Mucosa of stomach (tissue), 1 donor: ENCODE measurements around the gene SLC45A3.
A peak's percentile ranks its signal among the peaks of the same experiment; 100 is the strongest.

Source experiments
- H3K27me3 ChIP-seq: one replicate; pipeline ENCODE4 v1.7.0; 2013; ENCODE audit warnings: mild to moderate bottlenecking, low read length; ENCODE audit not compliant: control insufficient read depth, insufficient read depth
- H3K36me3 ChIP-seq: one replicate; pipeline ENCODE4 v1.7.0; 2013; ENCODE audit warnings: low read length; ENCODE audit not compliant: control insufficient read depth, insufficient read depth
- H3K4me1 ChIP-seq: one replicate; pipeline ENCODE4 v1.7.0; 2013; ENCODE audit warnings: mild to moderate bottlenecking, low read length; ENCODE audit not compliant: control insufficient read depth, insufficient read depth
- H3K4me3 ChIP-seq: one replicate; pipeline ENCODE4 v1.7.0; 2013; ENCODE audit warnings: low read length
- H3K9ac ChIP-seq: one replicate; pipeline ENCODE4 v1.7.0; 2013; ENCODE audit warnings: mild to moderate bottlenecking, low read length, moderate library complexity
- H3K9me3 ChIP-seq: one replicate; pipeline ENCODE4 v1.7.0; 2013; ENCODE audit warnings: mild to moderate bottlenecking, low read length, moderate library complexity; ENCODE audit not compliant: control insufficient read depth
- donor health status: Pancreatic carcinoma.

SLC45A3 gene

GRCh38 chr1:205662791-205663190 is 17.5 kb downstream of the SLC45A3 start:
- Histone ChIP-seq H3K9ac (peak overlapping the region; percentile 69), H3K4me1 (peaks cover 82% of the 10 kb centered on the region), H3K4me3 (peak overlapping the region; percentile 23), H3K9me3 (no peaks in the 10 kb centered on the region), H3K36me3 (peaks cover 13% of the 10 kb centered on the region), H3K27me3 (no peaks in the 10 kb centered on the region)

- peaks cover 80% of the 10 kb centered on the region for H3K4me1 ChIP-seq
- H3K4me3 ChIP-seq: peak overlapping the region; percentile 23
- H3K27me3 ChIP-seq: no peaks in the 10 kb centered on the region
- peaks cover 13% of the 10 kb centered on the region for H3K36me3 ChIP-seq
- no peaks in the 10 kb centered on the region for H3K9me3 ChIP-seq
- peak overlapping the region; percentile 69 for H3K9ac ChIP-seq
Measured at GRCh38 chr1:205662135-205662738, 18.1 kb downstream of the SLC45A3 start.

DNA sequence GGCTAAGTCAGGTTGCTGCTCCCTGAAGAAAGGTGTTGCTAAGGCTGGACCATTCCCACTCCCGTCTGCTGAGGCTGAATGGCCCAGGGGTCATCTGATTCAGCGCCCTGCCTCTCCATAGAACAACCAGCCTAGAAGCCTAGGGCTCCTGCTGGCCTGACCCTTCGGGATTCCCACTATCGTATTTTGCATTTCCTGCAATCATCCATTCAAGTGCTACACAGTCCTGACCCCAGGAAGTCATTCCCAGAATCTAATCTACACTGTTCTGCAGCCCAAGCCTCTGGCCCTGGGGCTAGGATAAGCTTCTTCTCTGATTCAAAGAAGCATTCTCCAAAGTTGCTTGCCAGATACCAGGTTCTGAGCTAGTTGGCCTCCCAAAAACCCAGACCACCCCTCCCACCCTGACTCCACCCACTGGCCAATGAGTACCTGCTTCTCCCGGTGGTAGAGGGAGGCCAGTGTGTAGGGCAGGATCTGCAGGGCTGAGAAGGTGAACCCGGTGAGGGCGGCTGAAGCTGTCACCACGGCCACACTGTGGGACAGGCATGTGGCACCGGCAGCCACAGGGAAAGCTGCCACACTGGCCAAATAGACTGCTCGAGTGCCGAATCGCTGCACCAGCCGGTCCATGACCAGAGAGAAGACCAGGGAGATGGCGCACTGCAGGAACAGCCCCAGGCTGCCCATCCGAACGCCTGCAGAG is 18.7 kb downstream of the SLC45A3 start:
- H3K36me3 ChIP-seq: peaks cover 13% of the 10 kb centered on the region
- H3K4me1 ChIP-seq: peaks cover 79% of the 10 kb centered on the region
- H3K27me3 ChIP-seq: no peaks in the 10 kb centered on the region
- H3K4me3 ChIP-seq: peak overlapping the region; percentile 23
- H3K9me3 ChIP-seq: no peaks in the 10 kb centered on the region
- peak overlapping the region; percentile 69 for H3K9ac ChIP-seq

DNA sequence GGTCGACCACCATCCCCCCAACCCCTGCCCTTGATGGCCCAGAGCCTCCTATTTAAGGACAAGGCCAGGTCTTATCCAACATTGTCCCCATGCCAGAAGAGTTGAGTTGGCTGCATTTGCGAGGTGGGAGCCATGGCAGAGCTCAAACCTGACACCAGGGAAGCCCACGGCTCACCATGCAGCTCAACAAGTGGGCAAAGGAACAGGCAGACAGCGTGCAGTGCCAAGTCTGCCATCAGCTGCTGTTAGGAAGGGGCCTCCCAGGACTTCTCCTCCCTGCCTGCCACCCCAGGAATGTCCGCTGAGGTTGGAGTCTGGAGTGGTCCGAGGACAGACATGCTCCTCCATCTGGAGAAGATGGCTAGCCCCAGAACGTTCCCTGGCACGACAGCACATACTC is 19.9 kb downstream of the SLC45A3 start:
- no peak overlapping the region for H3K9ac ChIP-seq
- no peaks in the 10 kb centered on the region for H3K27me3 ChIP-seq
- H3K9me3 ChIP-seq: no peaks in the 10 kb centered on the region
- H3K4me3 ChIP-seq: no peak overlapping the region
- H3K4me1 ChIP-seq: peaks cover 67% of the 10 kb centered on the region
- H3K36me3 ChIP-seq: peaks cover 13% of the 10 kb centered on the region

GRCh38 chr1:205658943-205659581 is 21.2 kb downstream of the SLC45A3 start:
- Histone ChIP-seq H3K36me3 (peaks cover 13% of the 10 kb centered on the region), H3K4me1 (peaks cover 54% of the 10 kb centered on the region), H3K27me3 (no peaks in the 10 kb centered on the region), H3K9ac (peak overlapping the region; percentile 40), H3K4me3 (no peak overlapping the region), H3K9me3 (no peaks in the 10 kb centered on the region)

DNA sequence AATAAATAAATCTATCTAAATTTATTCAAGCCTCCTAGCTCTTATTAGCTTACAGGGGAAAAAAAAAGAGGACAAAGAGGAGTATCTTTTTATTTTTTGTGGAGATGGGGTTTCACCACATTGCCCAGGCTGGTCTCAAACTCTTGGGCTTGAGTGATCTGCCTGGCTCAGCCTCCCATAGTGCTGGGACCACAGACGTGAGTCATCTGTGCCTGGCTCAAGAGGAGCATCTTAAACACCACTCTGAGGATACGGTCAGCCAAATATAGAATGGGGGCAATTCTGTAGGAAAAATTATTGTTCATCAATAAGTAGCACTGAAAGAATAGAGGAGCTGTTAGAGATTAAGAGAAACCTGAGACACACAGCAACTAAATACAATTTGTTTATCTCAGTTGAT is 24.1 kb downstream of the SLC45A3 start:
- no peak overlapping the region for H3K9ac ChIP-seq
- no peak overlapping the region for H3K4me3 ChIP-seq
- no peaks in the 10 kb centered on the region for H3K9me3 ChIP-seq
- no peaks in the 10 kb centered on the region for H3K27me3 ChIP-seq
- H3K36me3 ChIP-seq: peaks cover 12% of the 10 kb centered on the region
- H3K4me1 ChIP-seq: peaks cover 26% of the 10 kb centered on the region

DNA sequence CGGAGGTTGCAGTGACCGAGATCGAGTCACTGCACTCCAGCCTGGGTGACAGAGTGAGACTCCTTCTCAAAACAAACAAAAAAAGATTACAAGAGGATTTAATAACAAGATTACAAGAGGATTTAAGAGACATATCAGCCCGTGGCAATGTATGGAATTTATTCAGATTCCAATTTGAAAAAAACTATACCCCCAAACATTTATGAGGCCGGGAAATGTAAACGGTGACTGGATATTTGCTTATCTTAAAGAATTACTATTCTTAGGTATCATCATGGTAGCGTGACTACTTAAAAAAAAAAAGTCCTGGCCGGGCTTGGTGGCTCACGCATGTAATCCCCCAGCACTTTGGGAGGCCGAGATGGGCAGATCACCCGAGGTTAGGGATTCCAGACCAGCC is 27.3 kb downstream of the SLC45A3 start:
- H3K4me3 ChIP-seq: no peak overlapping the region
- H3K27me3 ChIP-seq: no peaks in the 10 kb centered on the region
- H3K9me3 ChIP-seq: no peaks in the 10 kb centered on the region
- no peak overlapping the region for H3K9ac ChIP-seq
- H3K4me1 ChIP-seq: no peaks in the 10 kb centered on the region
- H3K36me3 ChIP-seq: no peaks in the 10 kb centered on the region

DNA sequence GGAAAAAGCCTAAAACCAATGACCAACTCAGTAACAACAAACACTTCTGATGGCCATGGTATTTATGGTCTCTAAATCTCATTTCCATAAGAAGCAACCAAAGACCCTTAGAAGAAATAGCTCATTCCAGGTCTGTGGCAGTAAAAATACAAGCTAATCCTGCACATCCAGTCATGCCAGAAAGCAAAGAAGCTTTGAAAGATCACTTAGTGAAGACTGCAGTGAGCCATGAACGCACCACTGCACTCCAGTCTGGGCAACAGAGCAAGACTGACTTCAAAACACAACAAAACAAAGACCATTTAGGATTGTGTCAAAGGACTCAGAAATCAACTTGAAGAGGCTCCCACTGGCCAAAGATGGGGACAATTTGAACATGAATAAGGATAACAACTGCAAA is 30.1 kb downstream of the SLC45A3 start:
- Histone ChIP-seq H3K9ac (no peak overlapping the region), H3K36me3 (no peaks in the 10 kb centered on the region), H3K9me3 (no peaks in the 10 kb centered on the region), H3K27me3 (no peaks in the 10 kb centered on the region), H3K4me1 (no peaks in the 10 kb centered on the region), H3K4me3 (no peak overlapping the region)

DNA sequence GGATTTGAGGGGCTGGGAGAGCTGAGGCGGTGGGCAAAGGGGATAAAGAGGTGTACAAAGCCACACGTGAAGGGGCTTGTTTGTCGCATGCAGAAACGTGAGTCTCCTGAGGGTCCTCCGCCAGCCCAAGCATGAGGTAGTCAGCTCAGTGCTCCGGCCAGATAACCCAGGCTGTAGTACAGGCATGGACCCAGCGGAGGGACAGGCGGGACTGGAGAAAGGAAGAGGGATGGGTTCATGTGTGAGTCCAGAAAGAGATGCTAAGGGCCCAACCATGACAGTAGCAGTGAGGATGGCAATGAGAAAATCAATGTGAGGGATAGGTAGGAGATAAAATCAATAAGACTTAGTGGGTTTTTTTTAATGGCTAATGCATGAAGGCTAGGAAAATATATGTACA is 34.8 kb downstream of the SLC45A3 start:
- Histone ChIP-seq H3K36me3 (no peaks in the 10 kb centered on the region), H3K9me3 (no peaks in the 10 kb centered on the region), H3K4me3 (no peak overlapping the region), H3K9ac (no peak overlapping the region), H3K27me3 (no peaks in the 10 kb centered on the region), H3K4me1 (no peaks in the 10 kb centered on the region)

DNA sequence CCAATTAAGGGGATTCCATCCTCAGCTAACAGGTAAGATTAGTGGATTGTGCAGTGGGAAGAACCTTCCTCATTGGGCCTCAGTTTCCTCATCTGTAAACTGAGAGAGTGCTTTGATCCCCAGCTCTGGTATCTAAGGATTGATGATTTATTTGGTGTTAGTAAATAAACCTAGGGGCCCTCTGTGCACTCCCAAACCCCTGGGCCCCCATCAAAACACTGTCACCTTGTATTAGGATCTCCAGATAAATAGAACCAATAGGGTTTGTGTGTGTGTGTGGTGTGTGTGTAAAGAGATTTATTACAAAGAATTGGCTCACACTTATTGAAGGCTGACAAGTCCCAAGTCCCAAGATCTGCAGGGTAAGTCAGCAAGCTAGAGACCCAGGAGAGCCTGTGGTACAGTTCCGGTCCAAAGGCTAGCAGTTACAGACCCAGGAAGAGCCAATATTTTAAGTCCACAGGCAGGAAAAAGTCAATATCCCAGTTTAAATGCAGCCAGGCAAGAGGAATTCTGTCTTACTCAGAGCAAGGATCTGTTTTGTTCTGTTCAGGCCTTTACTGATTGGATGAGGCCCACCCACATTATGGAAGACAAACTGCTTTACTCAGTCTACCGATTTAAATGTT is 37.5 kb downstream of the SLC45A3 start:
- H3K27me3 ChIP-seq: no peaks in the 10 kb centered on the region
- H3K4me3 ChIP-seq: no peak overlapping the region
- H3K9ac ChIP-seq: no peak overlapping the region
- H3K4me1 ChIP-seq: no peaks in the 10 kb centered on the region
- no peaks in the 10 kb centered on the region for H3K36me3 ChIP-seq
- H3K9me3 ChIP-seq: no peaks in the 10 kb centered on the region

DNA sequence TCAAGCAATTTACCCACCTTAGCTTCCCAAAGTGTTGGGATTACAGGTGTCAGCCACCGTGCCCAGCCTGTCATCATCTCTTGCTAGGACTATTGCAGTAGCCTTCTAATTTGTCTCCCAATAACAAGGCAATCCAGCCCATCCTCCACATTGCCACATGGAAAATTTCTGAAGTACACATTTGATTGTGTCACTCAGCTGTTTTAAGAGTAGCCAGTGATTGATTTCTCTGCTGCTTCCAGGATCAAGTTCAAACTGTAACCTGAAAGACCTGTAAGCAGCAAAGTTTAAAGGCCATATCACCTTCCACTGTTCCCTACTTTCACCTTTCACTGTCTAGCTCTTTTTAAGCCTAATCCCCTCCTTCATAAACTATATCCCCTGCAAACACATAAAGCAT is 40.7 kb downstream of the SLC45A3 start:
- H3K27me3 ChIP-seq: no peaks in the 10 kb centered on the region

DNA sequence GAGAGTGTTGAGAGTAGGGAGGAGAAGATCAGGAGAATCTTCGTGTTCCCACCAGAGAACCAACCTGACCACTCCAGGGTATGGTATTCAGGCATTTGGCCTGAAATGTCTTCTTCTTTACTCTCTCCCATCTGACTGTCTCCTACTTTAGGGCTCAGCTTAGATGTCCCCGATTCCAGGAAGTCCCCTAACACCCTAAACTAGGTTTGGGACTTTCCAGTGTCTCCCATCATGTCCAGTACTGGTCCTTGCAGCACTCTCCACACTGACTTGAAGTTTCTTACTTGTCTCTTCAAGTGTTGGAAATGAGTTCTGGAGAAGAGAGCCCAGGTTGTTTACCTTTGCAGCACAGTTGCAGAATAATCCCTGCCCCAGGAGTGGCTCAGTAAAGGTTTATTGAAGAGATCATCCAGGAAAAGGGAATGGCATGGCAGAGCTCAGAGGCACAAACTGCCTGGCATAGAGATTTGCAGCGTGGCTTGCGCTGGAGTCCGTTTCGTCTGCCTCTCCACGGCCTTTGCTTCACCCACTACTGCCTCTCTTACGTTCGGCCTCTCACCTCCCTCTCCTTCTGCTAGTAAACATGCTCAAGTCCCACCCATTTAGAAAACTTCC is 42.3 kb downstream of the SLC45A3 start:
- H3K36me3 ChIP-seq: no peaks in the 10 kb centered on the region
- H3K4me1 ChIP-seq: peaks cover 6% of the 10 kb centered on the region
- H3K9me3 ChIP-seq: no peaks in the 10 kb centered on the region
- H3K9ac ChIP-seq: no peak overlapping the region
- no peaks in the 10 kb centered on the region for H3K27me3 ChIP-seq
- H3K4me3 ChIP-seq: no peak overlapping the region

More for the DNA sequence above, 40.7 kb downstream of the SLC45A3 start:
- H3K36me3 ChIP-seq: no peaks in the 10 kb centered on the region
- H3K4me1 ChIP-seq: peaks cover 6% of the 10 kb centered on the region
- H3K4me3 ChIP-seq: no peak overlapping the region
- no peak overlapping the region for H3K9ac ChIP-seq
- H3K9me3 ChIP-seq: no peaks in the 10 kb centered on the region
